H1 (cell line): ENCODE data around the gene ATP5MC2. TPM values are rescaled to one million over a fixed set of nuclear protein-coding genes. Genes with fewer than 3 reads are reported as not detected.

Experiments used
- CTCF ChIA-PET: fragments of 300-600 bp; sonication (Branson Sonifier 250); formaldehyde crosslinking; loops from one replicate; lab custom pipeline; 2021; ENCODE audit not compliant: partially characterized antibody; lab: Charles Lee
- POLR2A ChIA-PET: fragments of 300-600 bp; sonication (Branson Sonifier 250); formaldehyde crosslinking; loops from one replicate; lab custom pipeline; 2021; ENCODE audit warnings: inconsistent platforms; ENCODE audit not compliant: partially characterized antibody; lab: Charles Lee
- DNase-seq, 2 experiments: peaks; one replicate each; pipeline versions ENCODE4 v3.0.0 to v3.0.0-alpha.2; 2010 to 2022; ENCODE audit warnings: low spot score in 2 of 2, low read depth in 1 of 2, mixed read lengths in 1 of 2
- FAIRE-seq: peaks from 2 replicates; lab custom pipeline; 2011; peaks lifted over from hg19 to GRCh38; lab: Jason Lieb, UNC
- H2AFZ ChIP-seq: 2 replicates; pipeline ENCODE4 v1.8.1; 2012; ENCODE audit warnings: low read length, inconsistent platforms
- H2AK5ac ChIP-seq: 2 replicates; pipeline ENCODE4 v1.6.1; 2013; ENCODE audit warnings: low read depth, low read length
- H2BK120ac ChIP-seq: replicated peaks from 2 replicates; pipeline ENCODE3; 2013; ENCODE audit warnings: low read depth, low read length, inconsistent platforms
- H2BK12ac ChIP-seq: 2 replicates; pipeline ENCODE4 v1.6.1; 2013; ENCODE audit warnings: low read depth, low read length
- H2BK15ac ChIP-seq: 2 replicates; pipeline ENCODE4 v1.6.1; 2013; ENCODE audit warnings: low read length
- H2BK20ac ChIP-seq: 2 replicates; pipeline ENCODE4 v1.6.1; 2013; ENCODE audit warnings: low read length
- H2BK5ac ChIP-seq: 2 replicates; pipeline ENCODE4 v1.6.1; 2013; ENCODE audit warnings: low read depth, low read length
- H3K14ac ChIP-seq: 2 replicates; pipeline ENCODE4 v1.6.1; 2013; ENCODE audit warnings: inconsistent platforms; ENCODE audit not compliant: insufficient read length
- H3K18ac ChIP-seq: 2 replicates; pipeline ENCODE4 v1.6.1; 2013; ENCODE audit warnings: low read length; ENCODE audit errors: extremely low read depth
- H3K23ac ChIP-seq: 2 replicates; pipeline ENCODE4 v1.6.1; 2013; ENCODE audit warnings: inconsistent platforms; ENCODE audit not compliant: insufficient read length
- H3K23me2 ChIP-seq: 2 replicates; pipeline ENCODE4 v1.6.1; 2013; ENCODE audit warnings: low read depth, low read length
- H3K27ac ChIP-seq: 2 replicates; pipeline ENCODE4 v1.6.1; 2011; ENCODE audit warnings: low read depth, low read length, inconsistent platforms
- H3K27me3 ChIP-seq, 4 experiments: replicated peaks in 1 of 4; 1 replicate in 1 of 4; 2 replicates in 3 of 4; pipeline versions ENCODE4 v1.6.1 to v1.8.1; 2011 to 2013; ENCODE audit warnings: low read length in 3 of 4, mild to moderate bottlenecking in 3 of 4, inconsistent platforms in 2 of 4, mixed read lengths in 2 of 4, moderate library complexity in 1 of 4; ENCODE audit not compliant: control insufficient read depth in 3 of 4, insufficient read depth in 3 of 4; ENCODE audit errors: extremely low read depth in 1 of 4
- H3K36me3 ChIP-seq, 4 experiments: 2 replicates each; pipeline versions ENCODE4 v1.6.1 to v1.8.1; 2011 to 2013; ENCODE audit warnings: mild to moderate bottlenecking in 4 of 4, low read length in 3 of 4, moderate library complexity in 2 of 4, control low read depth in 1 of 4, inconsistent platforms in 1 of 4; ENCODE audit not compliant: insufficient read depth in 4 of 4, control insufficient read depth in 2 of 4
- H3K4ac ChIP-seq: replicated peaks from 2 replicates; pipeline ENCODE3; 2013; ENCODE audit warnings: low read length, low read depth, mixed read lengths, inconsistent platforms; ENCODE audit not compliant: insufficient read length
- H3K4me1 ChIP-seq, 4 experiments: replicated peaks in 1 of 4; 1 replicate in 1 of 4; 2 replicates in 3 of 4; pipeline versions ENCODE4 v1.6.1 to v1.8.1; 2011 to 2013; ENCODE audit warnings: low read length in 3 of 4, inconsistent platforms in 2 of 4, mixed read lengths in 1 of 4; ENCODE audit not compliant: insufficient read depth in 4 of 4, control insufficient read depth in 3 of 4
- H3K4me2 ChIP-seq, 2 experiments: 2 replicates each; pipeline versions ENCODE4 v1.6.1 to v1.8.1; 2011 to 2013; ENCODE audit warnings: low read depth in 2 of 2, low read length in 2 of 2, control low read depth in 1 of 2, inconsistent platforms in 1 of 2, mild to moderate bottlenecking in 1 of 2; ENCODE audit not compliant: insufficient read depth in 1 of 2
- H3K4me3 ChIP-seq, 4 experiments: fragments of 200-600, 300-600 bp in 1 of 4; sonication (generic), shearing (Covaris generic), sonication (Bioruptor Twin) in 1 of 4; 2 replicates each; pipeline versions ENCODE4 v1.5.1 to v1.8.1; 2011 to 2016; ENCODE audit warnings: low read length in 4 of 4, low read depth in 3 of 4, control low read depth in 2 of 4, inconsistent platforms in 2 of 4, mild to moderate bottlenecking in 2 of 4, mixed read lengths in 1 of 4, moderate library complexity in 1 of 4; ENCODE audit not compliant: insufficient read depth in 2 of 4; ENCODE audit errors: extremely low read depth in 1 of 4
- H3K56ac ChIP-seq: replicated peaks from 2 replicates; pipeline ENCODE3; 2013; ENCODE audit warnings: low read depth, mild to moderate bottlenecking, mixed read lengths, low read length, inconsistent platforms; ENCODE audit not compliant: insufficient read length
- H3K79me1 ChIP-seq: 2 replicates; pipeline ENCODE4 v1.6.1; 2013; ENCODE audit warnings: low read depth, low read length, control low read depth
- H3K79me2 ChIP-seq, 2 experiments: 2 replicates each; pipeline versions ENCODE4 v1.6.1 to v1.8.1; 2012 to 2013; ENCODE audit warnings: low read length in 2 of 2, mild to moderate bottlenecking in 2 of 2, inconsistent platforms in 1 of 2; ENCODE audit not compliant: insufficient read depth in 2 of 2, control insufficient read depth in 1 of 2
- H3K9ac ChIP-seq, 4 experiments: replicated peaks in 1 of 4; 1 replicate in 1 of 4; 2 replicates in 3 of 4; pipeline versions ENCODE4 v1.6.1 to v1.8.1; 2011 to 2013; ENCODE audit warnings: low read depth in 3 of 4, low read length in 3 of 4, control low read depth in 2 of 4, mild to moderate bottlenecking in 2 of 4, moderate library complexity in 2 of 4, inconsistent platforms in 1 of 4; ENCODE audit errors: extremely low read depth in 1 of 4
- H3K9me3 ChIP-seq, 2 experiments: 2 replicates each; pipeline versions ENCODE4 v1.6.1 to v1.8.1; 2012 to 2013; ENCODE audit warnings: mild to moderate bottlenecking in 2 of 2, moderate library complexity in 2 of 2, control low read depth in 1 of 2, inconsistent platforms in 1 of 2, low read depth in 1 of 2, low read length in 1 of 2, mixed read lengths in 1 of 2; ENCODE audit not compliant: insufficient read depth in 2 of 2
- H4K20me1 ChIP-seq, 2 experiments: replicated peaks in 1 of 2; 2 replicates each; pipeline versions ENCODE3 to v1.8.1; 2011 to 2013; ENCODE audit warnings: inconsistent platforms in 2 of 2, low read length in 2 of 2, mild to moderate bottlenecking in 1 of 2; ENCODE audit not compliant: insufficient read depth in 2 of 2, control insufficient read depth in 1 of 2
- H4K5ac ChIP-seq: 2 replicates; pipeline ENCODE4 v1.6.1; 2013; ENCODE audit warnings: low read length, low read depth, mixed read lengths, inconsistent platforms; ENCODE audit not compliant: insufficient read length
- H4K8ac ChIP-seq: 2 replicates; pipeline ENCODE4 v1.8.0; 2013; ENCODE audit warnings: mild to moderate bottlenecking, moderate library complexity, low read length, inconsistent platforms; ENCODE audit not compliant: insufficient read depth; ENCODE audit errors: extremely low read depth
- H4K91ac ChIP-seq: replicated peaks from 2 replicates; pipeline ENCODE3; 2013; ENCODE audit warnings: low read length, mixed read lengths, inconsistent platforms; ENCODE audit not compliant: insufficient read length
- ASH2L ChIP-seq: fragments of 200-600, 300-600 bp; sonication (generic); IDR thresholded peaks from one replicate; pipeline ENCODE4 v1.7.1; 2017; ENCODE audit warnings: low read length
- BACH1 ChIP-seq: IDR thresholded peaks from 2 replicates; pipeline ENCODE4 v1.6.1; 2012; ENCODE audit warnings: low read length, improper control_type of control experiment
- BCL11A ChIP-seq, 2 experiments: IDR thresholded peaks; one replicate each; pipeline ENCODE4 v1.6.1; 2011; ENCODE audit warnings: low read depth in 2 of 2, low read length in 2 of 2, mild to moderate bottlenecking in 2 of 2
- CHD2 ChIP-seq: IDR thresholded peaks from 2 replicates; pipeline ENCODE4 v1.6.1; 2012; ENCODE audit warnings: low read length, improper control_type of control experiment
- FOSL1 ChIP-seq: IDR thresholded peaks from 2 replicates; pipeline ENCODE4 v1.6.1; 2011; ENCODE audit warnings: mild to moderate bottlenecking, low read depth, low read length, moderate library complexity; ENCODE audit not compliant: insufficient read depth
- HDAC2 ChIP-seq, 2 experiments: fragments of 300-600 bp in 1 of 2; sonication (generic) in 1 of 2; IDR thresholded peaks; 2 replicates each; pipeline ENCODE4 v1.6.1; 2011 to 2012; ENCODE audit warnings: low read depth in 2 of 2, low read length in 2 of 2, mild to moderate bottlenecking in 2 of 2, moderate library complexity in 2 of 2, borderline replicate concordance in 1 of 2, inconsistent platforms in 1 of 2
- NRF1 ChIP-seq: IDR thresholded peaks from 2 replicates; pipeline ENCODE4 v1.6.1; 2011; ENCODE audit warnings: mild to moderate bottlenecking, low read depth, low read length, improper control_type of control experiment
- PHF8 ChIP-seq: fragments of 200-600 bp; sonication (generic); conservative IDR thresholded peaks from 2 replicates; pipeline ENCODE4 v1.7.1; 2012; ENCODE audit warnings: low read depth, mild to moderate bottlenecking, inconsistent platforms, low read length, moderate library complexity
- RXRA ChIP-seq: IDR thresholded peaks from 2 replicates; pipeline ENCODE4 v1.6.1; 2011; ENCODE audit warnings: low read depth, mild to moderate bottlenecking, low read length, moderate library complexity; ENCODE audit not compliant: insufficient read depth
- SAP30 ChIP-seq: fragments of 300-600 bp; sonication (generic); IDR thresholded peaks from 2 replicates; pipeline ENCODE4 v1.7.1; 2012; ENCODE audit warnings: low read length, moderate library complexity, mild to moderate bottlenecking, inconsistent platforms; ENCODE audit not compliant: insufficient read depth, insufficient replicate concordance
- TAF1 ChIP-seq: IDR thresholded peaks from 2 replicates; pipeline ENCODE4 v1.6.1; 2011; ENCODE audit warnings: mild to moderate bottlenecking, low read depth, low read length
- TEAD4 ChIP-seq: IDR thresholded peaks from 2 replicates; pipeline ENCODE4 v1.6.1; 2012; ENCODE audit warnings: low read depth, low read length, inconsistent platforms, mixed read lengths
- WGBS, 2 experiments: shearing (Covaris generic) in 1 of 2; methylation state at CpG; one replicate each; pipeline versions ENCODE4 v1.1.6 to v1.1.7; 2013 to 2015; ENCODE audit warnings: low lambda C conversion rate in 2 of 2, mixed read lengths in 2 of 2, inconsistent platforms in 1 of 2, low coverage in 1 of 2, missing lambda C conversion rate in 1 of 2; ENCODE audit not compliant: insufficient replicate concordance in 2 of 2, insufficient coverage in 1 of 2, insufficient read length in 1 of 2; ENCODE audit errors: extremely low coverage in 1 of 2, missing lambda C conversion rate in 1 of 2; 5-methylcytosine and 5-hydroxymethylcytosine counted together
- polyA plus RNA-seq, 7 experiments: library from polyadenylated mRNA; depleted of rRNA in 3 of 7; stranded (reverse) in 5 of 7; unstranded in 2 of 7; fragments of >200 nt in 5 of 7; fragments of 200-250 nt in 2 of 7; gene quantifications; 1 replicate in 5 of 7; 2 replicates in 1 of 7; 4 replicates in 1 of 7; pipeline versions ENCODE4 v1.2.1 to v1.2.3, GENCODE V29; 2011 to 2013; ENCODE audit warnings: missing spikeins in 2 of 7, mixed read lengths in 2 of 7
- total RNA-seq: library from RNA; stranded (reverse); fragmentation: NEBNext Ultra II Directional; extraction: Animal tissue kit (Norgen Biotek cat#: 25700); gene quantifications from 2 replicates; pipeline ENCODE4 v1.2.1, GENCODE V29; 2021

ATP5MC2 gene
- total and polyA plus RNA-seq, 2 of the 8 experiments (the other 6 are each of a cell fraction or from before 2014, with no cell fraction given), result 408 to 952 TPM

GRCh38 chr12:53684654-53685220 lies 8.9 kb upstream of the ATP5MC2 start:
- Histone ChIP-seq H3K23me2 (no peaks in the 10 kb centered on the region), H3K23ac (no peak overlapping the region), H4K5ac (no peak overlapping the region), H3K36me3 (no peaks in the 10 kb centered on the region), H3K14ac (no peak overlapping the region), H3K27me3 (no peaks in the 10 kb centered on the region), H2AK5ac (no peak overlapping the region), H3K4me3 (no peak overlapping the region), H2BK15ac (no peak overlapping the region), H3K56ac (peak overlapping the region; percentile 17), H3K4ac (no peak overlapping the region), H3K18ac (no peak overlapping the region), H4K20me1 (no peaks in the 10 kb centered on the region), H3K79me2 (no peaks in the 10 kb centered on the region), H2BK12ac (no peak overlapping the region), H3K9ac (no peak overlapping the region; a peak in 1 of 7 replicates), H2BK120ac (no peak overlapping the region), H2AFZ (no peak overlapping the region), H3K4me2 (peak overlapping the region in 1 of 2 experiments; percentile 4; a peak in 1 of 4 replicates), H4K8ac (no peak overlapping the region), H2BK20ac (no peak overlapping the region), H4K91ac (no peak overlapping the region), H2BK5ac (no peak overlapping the region), H3K9me3 (no peaks in the 10 kb centered on the region), H3K4me1 (peaks cover 0 to 3% (median 0%) of the 10 kb centered on the region in 4 experiments; a peak in 1 of 7 replicates), H3K79me1 (no peaks in the 10 kb centered on the region), H3K27ac (no peak overlapping the region)
- FAIRE-seq, result no peak
- ChIA-PET CTCF (interaction anchor here (0.7 to 4.5 kb wide), 9 partner anchors 8 to 610 kb away, joined by 3 to 23 read pairs (median 3); partner anchors contain the start of gene ATP5MC2), POLR2A (interaction anchor here (2.3 to 11.9 kb wide), 2 partner anchors 7 to 10 kb away, joined by 8 to 109 read pairs; partner anchors contain the start of gene ATP5MC2)
- no peak for DNase-seq
- 80% methylated on average over 3 of the region's 3 CpGs; no CpG with 5 or more reads in 1 of the 2 experiments for WGBS, 2 experiments
- TF ChIP-seq PHF8, result no peak
- TF ChIP-seq TEAD4, result no peak
- no peak for TF ChIP-seq RXRA
- no peak for TF ChIP-seq BACH1
- TF ChIP-seq ASH2L, result no peak
- no peak for TF ChIP-seq BCL11A (IDR thresholded peaks at IDR 0.05; ENCODE audit: low read depth in 2 of 2, low read length in 2 of 2)
- TF ChIP-seq TAF1, result no peak
- TF ChIP-seq SAP30, result no peak
- no peak for TF ChIP-seq FOSL1
- no peak for TF ChIP-seq NRF1
- TF ChIP-seq CHD2, result no peak
- no peak for TF ChIP-seq HDAC2 (IDR thresholded peaks at IDR 0.05; ENCODE audit: borderline replicate concordance in 1 of 2, low read depth in 2 of 2, low read length in 2 of 2)
